Measurements from ENCODE around the gene ZSCAN5C.
"Not testable (repeated sequence)": the region's sequence is repeated elsewhere in the genome, so short reads cannot be mapped to it uniquely, and the experiment has no call there.

The ZSCAN5C gene

GRCh38 chr19:56193981-56194640 is 8.0 kb upstream of the ZSCAN5C start:
- no peak for DNase-seq

- not testable (repeated sequence) for DNase-seq
Measured at GRCh38 chr19:56197646-56198045, 4.4 kb upstream of the ZSCAN5C start, which contains the start of gene ZSCAN5B. ZSCAN5B (minus strand) TSS chr19:56197783; CDS start chr19:56193052, 4,731 bp downstream.

DNA sequence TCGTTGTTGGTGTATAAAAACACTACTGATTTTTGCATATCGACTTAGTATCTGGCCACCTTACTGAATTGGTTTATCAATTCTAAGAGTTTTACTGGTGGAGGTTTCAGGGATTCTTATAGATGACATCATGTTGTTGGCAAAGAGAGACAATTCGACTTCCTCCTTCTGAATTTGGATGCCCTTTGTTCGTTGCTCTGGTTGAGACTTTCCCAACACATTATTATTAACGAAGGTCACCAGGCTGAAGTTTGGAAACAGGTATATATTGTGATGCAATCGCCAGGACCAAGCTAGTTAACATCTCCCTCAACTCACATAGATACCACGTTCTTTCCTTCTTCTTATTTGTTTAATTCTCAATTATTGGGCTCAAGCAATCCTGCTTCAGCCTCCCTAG is 2.4 kb upstream of the ZSCAN5C start:
- no peak for DNase-seq

GRCh38 chr19:56207581-56207980 is 5.5 kb downstream of the ZSCAN5C start:
- DNase-seq: not testable (repeated sequence)

DNA sequence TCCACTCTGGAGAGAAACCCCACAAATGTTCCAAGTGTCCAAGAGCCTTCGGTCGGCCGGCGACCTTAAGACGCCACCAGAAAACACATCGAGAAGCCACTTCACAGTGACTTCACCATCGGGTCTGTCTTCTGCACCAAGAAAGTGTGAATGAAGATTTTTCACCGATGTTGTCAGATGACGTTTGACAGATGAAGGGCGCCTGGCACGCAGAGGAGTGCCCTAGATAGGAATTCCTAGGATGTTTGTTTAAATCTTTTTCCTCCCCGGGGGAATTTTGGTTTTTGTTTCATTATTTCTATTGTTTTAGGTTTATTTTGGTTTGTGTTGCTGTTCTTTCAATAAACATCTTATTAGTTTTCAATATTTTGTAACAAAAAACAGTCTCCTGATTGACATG is 7.0 kb downstream of the ZSCAN5C start:
- DNase-seq: no peak

GRCh38 chr19:56210036-56210435 is 8.0 kb downstream of the ZSCAN5C start:
- not testable (repeated sequence) for DNase-seq

DNA sequence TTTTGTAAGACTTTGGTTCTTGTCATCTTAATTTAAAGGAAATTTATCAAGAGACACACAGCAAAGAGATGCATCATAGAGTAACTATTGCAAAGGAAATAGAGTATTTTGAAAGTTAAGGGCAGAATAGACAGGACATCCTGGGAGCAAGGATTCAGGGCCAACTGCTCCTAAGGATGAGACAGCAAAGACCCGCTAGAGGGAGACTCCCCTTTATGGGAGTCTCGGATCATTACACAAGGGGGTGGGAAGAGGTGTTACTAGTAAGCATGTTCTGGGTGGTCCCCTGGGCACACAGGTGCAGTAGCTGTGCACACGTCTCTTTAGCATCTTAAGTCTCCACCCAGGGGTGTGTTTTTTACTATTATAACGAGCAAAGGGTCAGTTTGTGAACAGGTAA is 9.6 kb downstream of the ZSCAN5C start:
- DNase-seq: no peak

DNA sequence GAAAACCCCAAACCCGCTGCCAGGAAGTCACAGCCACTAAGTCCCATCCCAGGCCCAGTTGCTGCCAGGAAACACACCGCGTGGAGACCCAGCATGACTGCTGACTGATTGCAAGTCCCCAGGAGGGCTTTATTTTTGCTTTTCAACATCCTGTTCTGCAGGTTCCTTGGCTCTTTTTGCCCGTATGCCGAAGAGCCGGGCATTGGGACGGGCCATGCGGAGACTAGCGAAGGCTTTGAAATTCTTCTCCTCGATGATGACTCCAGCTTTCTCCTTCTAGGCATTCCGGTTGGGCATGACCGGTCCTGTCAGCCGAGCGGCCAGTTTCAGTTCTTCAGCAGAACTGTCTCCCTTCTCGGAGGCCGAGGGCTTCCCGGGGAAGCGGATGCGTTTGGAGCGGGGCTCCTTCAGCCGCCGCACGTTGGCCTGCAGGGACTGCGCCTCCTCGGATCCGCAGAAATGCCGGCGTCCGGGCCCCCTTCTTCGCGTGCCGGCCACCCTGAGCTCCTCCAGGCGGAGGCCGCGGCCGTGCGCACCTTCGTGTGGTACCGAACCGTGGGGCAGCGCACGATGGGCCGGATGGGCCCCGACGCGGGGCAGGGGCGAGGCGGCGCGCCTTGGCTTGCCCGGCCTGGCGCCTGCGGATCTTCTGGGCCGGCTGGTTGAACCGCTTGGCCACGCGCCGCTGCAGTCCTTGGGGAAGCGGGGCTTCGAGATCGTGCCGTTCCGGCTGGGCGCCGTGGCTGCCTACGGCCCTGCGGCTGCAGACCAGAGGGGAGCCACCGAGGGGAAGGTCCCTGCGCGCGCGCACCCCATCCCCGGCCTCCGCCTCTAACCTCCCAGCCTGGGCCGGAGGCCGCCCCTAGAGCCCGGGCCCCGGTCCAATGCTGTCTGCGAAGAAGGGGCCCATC is 15.2 kb downstream of the ZSCAN5C start:
- peak; percentile 51 for DNase-seq

DNA sequence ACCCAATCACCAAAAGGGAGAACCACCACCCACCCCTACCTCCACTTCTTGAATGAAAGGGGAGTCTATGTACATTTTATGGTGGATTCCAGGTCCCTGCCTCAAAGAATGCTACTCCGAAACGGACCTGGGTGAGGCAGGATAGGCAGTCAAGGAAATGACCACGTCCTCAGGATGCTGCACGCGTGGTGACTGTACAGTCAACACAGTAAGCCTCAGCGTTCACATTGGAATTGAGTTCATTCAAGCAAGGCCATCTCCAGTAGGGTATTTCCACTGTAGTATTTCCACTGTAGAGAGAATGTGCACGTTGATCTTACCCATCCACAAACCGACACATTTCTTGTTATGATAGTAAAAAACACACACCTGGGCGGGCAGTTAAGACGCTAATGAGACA is 16.9 kb downstream of the ZSCAN5C start:
- DNase-seq: no peak

- DNase-seq: not testable (repeated sequence)
Measured at GRCh38 chr19:56221442-56221841, 19.4 kb downstream of the ZSCAN5C start.

- DNase-seq: no peak
Measured at GRCh38 chr19:56221851-56222250, 19.8 kb downstream of the ZSCAN5C start.

- no peak for DNase-seq
Measured at GRCh38 chr19:56222901-56223300, 20.8 kb downstream of the ZSCAN5C start.

DNA sequence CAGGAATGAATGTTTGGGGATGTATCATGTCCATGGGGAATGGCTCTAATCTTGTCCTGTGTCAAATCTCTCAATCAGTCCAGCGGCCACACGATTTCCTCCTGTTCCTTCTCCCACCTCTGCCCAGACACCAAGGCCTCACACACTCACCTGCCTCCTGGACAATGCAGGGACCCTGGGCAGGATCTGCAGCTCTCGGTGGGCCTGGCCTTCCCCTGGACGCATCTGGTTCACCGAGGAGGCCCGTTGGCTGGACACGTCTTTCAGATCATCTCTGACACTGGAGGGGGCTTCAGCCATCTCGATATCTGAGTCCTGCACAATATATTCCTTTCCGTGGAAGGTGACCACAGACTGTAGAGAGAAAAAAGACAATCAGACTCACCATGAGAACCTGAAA is 21.4 kb downstream of the ZSCAN5C start:
- DNase-seq: no peak

- DNase-seq: no peak
Measured at GRCh38 chr19:56245121-56245740, 43.2 kb downstream of the ZSCAN5C start.

DNA sequence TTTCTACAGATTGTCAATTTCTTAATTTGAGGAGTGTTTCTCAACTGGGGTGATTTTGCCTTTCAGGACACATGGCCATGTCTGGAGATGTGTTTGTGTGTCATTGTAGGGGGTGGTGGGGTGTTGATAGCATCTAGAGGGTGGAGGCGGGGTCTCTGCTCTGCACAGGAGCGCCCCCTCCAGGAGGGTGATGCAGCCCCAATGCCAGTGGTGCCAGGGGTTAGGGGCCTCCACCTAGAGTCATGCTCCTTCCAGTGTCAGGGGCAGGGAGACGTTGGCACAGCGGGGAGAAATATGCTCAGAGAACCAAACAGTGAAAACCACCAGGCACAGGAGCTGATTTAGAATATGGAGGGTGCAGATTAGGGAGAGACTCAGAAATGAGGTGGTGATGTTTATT is 43.7 kb downstream of the ZSCAN5C start:
- not testable (repeated sequence) for DNase-seq

GRCh38 chr19:56248736-56249338 is 46.8 kb downstream of the ZSCAN5C start:
- DNase-seq: not testable (repeated sequence)

DNA sequence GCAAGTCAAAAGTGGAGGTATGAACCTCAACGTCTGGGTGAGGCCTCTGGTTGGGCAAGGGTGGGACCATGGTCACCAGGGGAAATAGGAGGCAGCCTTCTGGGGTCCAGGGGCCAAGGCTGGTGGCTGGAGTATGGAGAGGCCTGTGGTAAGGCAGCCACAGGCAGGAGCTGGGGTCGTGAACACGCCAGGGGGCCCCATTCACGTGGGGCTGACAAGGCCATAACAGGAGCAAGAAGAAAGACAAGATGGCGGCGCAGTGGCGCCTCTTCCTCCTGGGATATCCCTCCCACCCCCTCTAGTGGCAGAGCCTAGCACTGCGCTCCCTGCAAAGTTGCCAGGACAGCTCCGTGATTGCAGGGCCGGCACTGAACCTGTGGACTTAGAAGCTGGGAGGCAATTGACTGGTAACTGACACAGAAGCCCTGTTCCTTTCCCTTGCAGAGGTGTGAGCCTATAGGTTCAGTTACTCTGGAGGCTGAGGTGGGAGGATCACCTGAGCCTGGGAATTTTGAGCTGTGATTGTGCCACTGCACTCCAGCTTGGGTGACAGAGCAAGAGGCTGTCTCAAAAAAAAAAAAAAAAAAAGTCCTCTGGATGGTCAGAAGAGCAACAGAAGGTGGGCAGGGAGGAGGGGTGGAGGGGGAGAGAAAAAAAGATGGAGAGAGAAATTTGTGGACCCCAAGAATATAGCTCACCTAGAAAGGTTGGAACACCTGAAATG is 50.8 kb downstream of the ZSCAN5C start:
- peak; percentile 79 for DNase-seq

GRCh38 chr19:56253737-56254136 is 51.7 kb downstream of the ZSCAN5C start:
- DNase-seq: peak; percentile 84

DNA sequence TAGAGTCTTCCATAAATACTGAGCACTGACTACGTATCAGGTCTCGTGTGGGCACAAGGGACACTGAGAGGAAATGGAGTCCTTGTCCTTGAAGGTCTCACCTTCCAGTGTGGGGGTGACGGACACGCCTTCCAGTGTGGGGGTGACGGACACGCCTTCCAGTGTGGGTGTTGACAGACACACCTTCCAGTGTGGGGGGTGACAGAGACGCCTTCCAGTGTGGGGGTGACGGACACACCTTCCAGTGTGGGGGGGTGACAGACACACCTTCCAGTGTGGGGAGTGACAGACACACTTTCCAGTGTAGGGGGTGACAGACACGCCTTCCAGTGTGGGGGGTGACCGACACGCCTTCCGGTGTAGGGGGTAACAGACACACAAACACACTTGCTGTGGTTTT is 56.2 kb downstream of the ZSCAN5C start:
- no peak for DNase-seq

All from suppressor macrophage treated with lipopolysaccharide for 4 hours (primary cell).